ENCODE measurements around the gene KRT85. TPM values are rescaled to one million over a fixed set of nuclear protein-coding genes. Genes with fewer than 3 reads are reported as not detected.

The KRT85 gene
- total and polyA plus RNA-seq, 2 of the 4 experiments (the other 2 are of a cell fraction) = not detected

GRCh38 chr12:52324153-52324444, 43.2 kb downstream of the KRT85 start:
- no peak overlapping the region for H2AK5ac ChIP-seq (ENCODE audit: low read depth, low read length)
- H3K9me1 ChIP-seq (ENCODE audit: insufficient read depth, low read length) = no peaks in the 10 kb centered on the region
- H3K27me3 ChIP-seq (ENCODE audit: control insufficient read depth, insufficient read depth, low read length) = peaks cover 64% of the 10 kb centered on the region
- no peak overlapping the region for H3K4me3 ChIP-seq (ENCODE audit: insufficient read depth, low read depth, low read length)
- H3K4me2 ChIP-seq (ENCODE audit: low read depth, low read length) = no peak overlapping the region
- no peak overlapping the region for H2BK5ac ChIP-seq (ENCODE audit: low read depth, low read length, poor library complexity, severe bottlenecking)
- H3K4me1 ChIP-seq (ENCODE audit: control insufficient read depth, insufficient read depth, low read length) = no peaks in the 10 kb centered on the region
- 90% methylated on average over 2 of the region's 3 CpGs; no CpG with 5 or more reads in 1 of the 2 experiments for WGBS, 2 experiments (ENCODE audit: extremely low coverage in 2 of 2, insufficient read length in 1 of 2)
- ChIA-PET CTCF (interaction anchor here (1.2 to 1.4 kb wide), 2 partner anchors 49 to 169 kb away, joined by 3 read pairs; no protein-coding TSS in a partner anchor), POLR2A (ENCODE audit: unreplicated experiment) (no interaction called here)
- in situ Hi-C loops (cut with MboI; ENCODE audit: low sequenced_read_pairs) (no loop called here), dilution Hi-C loops (cut with HindIII; ENCODE audit: low sequenced_read_pairs, unreplicated experiment) (no loop called here), intact Hi-C loops (cut with micrococcal nuclease) (loop anchor here (1.0 kb wide), 1 partner anchor 103 kb away; no protein-coding TSS in a partner anchor)
- no peak overlapping the region for H2AK9ac ChIP-seq (replicated peaks; ENCODE audit: low read depth, low read length, poor library complexity)
- TF ChIP-seq NFE2L2 (IDR thresholded peaks at IDR 0.05; ENCODE audit: low read depth, low read length) = no peak
- no peak for TF ChIP-seq FOS (IDR thresholded peaks at IDR 0.05; ENCODE audit: low read depth, low read length)
- TF ChIP-seq CEBPB (IDR thresholded peaks at IDR 0.05; ENCODE audit: low read depth, low read length) = no peak
- no peak for TF ChIP-seq MAZ (IDR thresholded peaks at IDR 0.05; ENCODE audit: borderline replicate concordance, low read depth, low read length)
- no peak for TF ChIP-seq SMC3 (IDR thresholded peaks at IDR 0.05; ENCODE audit: low read depth, low read length)
- no peak for TF ChIP-seq RFX5 (IDR thresholded peaks at IDR 0.05; ENCODE audit: low read depth, low read length)
- TF ChIP-seq ELK1 (IDR thresholded peaks at IDR 0.05; ENCODE audit: borderline replicate concordance, low read depth, low read length) = no peak
- no peak for TF ChIP-seq RAD21 (IDR thresholded peaks at IDR 0.05; ENCODE audit: low read length)
- no peak for TF ChIP-seq MAFK (IDR thresholded peaks at IDR 0.05; ENCODE audit: low read depth, low read length)
- no peak overlapping the region for H3K27ac ChIP-seq (ENCODE audit: insufficient read depth, low read length)
- no peak for ATAC-seq (ENCODE audit: low read depth)
- no peaks in the 10 kb centered on the region for H3K36me3 ChIP-seq (ENCODE audit: control insufficient read depth, insufficient read depth, low read length)
- no peak overlapping the region for H3K56ac ChIP-seq (ENCODE audit: extremely low read depth, insufficient read depth, low read length)
- no peak overlapping the region for H3K4ac ChIP-seq (ENCODE audit: low read depth, low read length)
- BruUV-seq (replicated peaks) = no TSS peak
- H2AFZ ChIP-seq (replicated peaks; ENCODE audit: low read length, poor library complexity) = no peak overlapping the region
- no peaks in the 10 kb centered on the region for H3K79me1 ChIP-seq (ENCODE audit: low read depth in 1 of 2, low read length in 2 of 2)
- no peak overlapping the region for H3K18ac ChIP-seq (ENCODE audit: low read depth, low read length)
- H3K9me3 ChIP-seq (ENCODE audit: control insufficient read depth, insufficient read depth, low read length) = no peaks in the 10 kb centered on the region
- DNase-seq = no peak
- no peak overlapping the region for H3K14ac ChIP-seq (replicated peaks; ENCODE audit: low read depth, low read length)
- H4K5ac ChIP-seq (ENCODE audit: low read depth, low read length) = no peak overlapping the region
- H2BK20ac ChIP-seq (ENCODE audit: low read depth, low read length) = no peak overlapping the region
- no peak overlapping the region for H4K8ac ChIP-seq (ENCODE audit: low read depth in 2 of 2, low read length in 2 of 2)
- no peak overlapping the region for H4K91ac ChIP-seq (ENCODE audit: insufficient read depth, low read depth, low read length)
- H4K20me1 ChIP-seq (ENCODE audit: insufficient read depth, low read length) = no peaks in the 10 kb centered on the region
- no peak overlapping the region for H3K23ac ChIP-seq (ENCODE audit: low read depth, low read length)
- no peak overlapping the region for H2BK120ac ChIP-seq (ENCODE audit: low read depth, low read length)
- H3K9ac ChIP-seq (ENCODE audit: low read depth, low read length) = no peak overlapping the region
- H2BK15ac ChIP-seq (ENCODE audit: low read depth, low read length) = no peak overlapping the region
